ENCODE measurements around the gene TOMM5. TPM values are rescaled to one million over a fixed set of nuclear protein-coding genes. Genes with fewer than 3 reads are reported as not detected.

TOMM5 gene
- polyA plus RNA-seq, 1 donor = 135 TPM

DNA sequence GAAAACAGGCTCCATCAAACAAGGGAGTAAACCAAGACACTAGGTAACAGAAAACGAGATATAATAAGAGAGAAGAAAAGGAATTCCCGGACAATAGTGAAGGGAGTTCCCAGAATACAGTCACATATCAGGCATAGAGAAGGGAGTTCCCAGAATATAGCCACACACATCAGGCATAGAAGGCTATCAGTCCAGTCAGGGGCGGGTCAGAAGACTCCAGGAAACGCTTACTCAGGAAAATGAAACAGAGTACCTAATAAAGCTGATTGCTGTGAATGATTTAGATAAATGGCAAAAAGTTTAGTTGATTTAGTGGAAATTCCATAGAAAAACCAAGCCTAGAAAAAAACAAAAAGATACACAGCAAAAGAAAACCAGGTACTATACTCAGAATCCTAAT, 4.9 kb downstream of the TOMM5 start:
- WGBS (ENCODE audit: insufficient coverage, low lambda C conversion rate) = 60% methylated on average over 1 of the region's 4 CpGs
- DNase-seq = peak in 1 of 2 donors; percentile 39
- Histone ChIP-seq H3K27ac (ENCODE audit: low read length) (no peak overlapping the region), H3K4me1 (ENCODE audit: control insufficient read depth, insufficient read depth, low read length) (peaks cover 3% of the 10 kb centered on the region), H3K9me3 (ENCODE audit: control insufficient read depth, low read depth, low read length) (no peaks in the 10 kb centered on the region), H3K4me3 (ENCODE audit: low read length) (no peak overlapping the region), H3K27me3 (ENCODE audit: control insufficient read depth, insufficient read depth, low read length) (no peaks in the 10 kb centered on the region), H3K36me3 (ENCODE audit: control insufficient read depth, insufficient read depth, low read length) (peaks cover 44% of the 10 kb centered on the region)

DNA sequence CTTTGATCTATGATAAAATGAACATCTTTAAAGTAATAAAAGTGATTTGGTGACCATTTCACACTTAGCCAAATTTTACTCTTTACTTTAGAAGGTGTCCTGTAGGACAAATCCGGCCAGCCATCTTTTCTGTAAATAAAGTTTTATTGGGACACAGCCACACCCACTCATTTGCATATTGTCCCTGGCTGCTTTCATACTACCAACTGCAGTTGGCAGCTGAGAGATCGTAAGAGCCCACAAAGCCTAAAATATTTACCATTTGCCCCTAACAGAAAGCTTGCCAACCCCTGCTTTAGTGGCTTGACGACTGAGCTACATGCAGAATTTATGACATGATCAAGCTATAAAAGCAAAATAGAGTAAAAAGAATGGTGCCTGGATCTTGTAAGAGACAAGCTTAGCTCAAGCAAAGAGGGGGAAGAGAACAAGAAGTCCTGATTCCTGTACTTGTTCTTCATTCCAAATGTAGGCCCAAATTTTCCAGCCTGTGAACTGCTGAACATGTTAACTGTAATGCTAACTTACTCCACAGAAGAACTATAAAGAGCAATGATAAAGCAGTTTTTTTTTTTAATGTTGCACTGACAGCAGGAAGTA, 8.8 kb downstream of the TOMM5 start:
- no peaks in the 10 kb centered on the region for H3K27me3 ChIP-seq (ENCODE audit: control insufficient read depth, insufficient read depth, low read length)
- H3K27ac ChIP-seq (ENCODE audit: low read length) = no peak overlapping the region
- DNase-seq = no peak
- peaks cover 43% of the 10 kb centered on the region for H3K36me3 ChIP-seq (ENCODE audit: control insufficient read depth, insufficient read depth, low read length)
- H3K9me3 ChIP-seq (ENCODE audit: control insufficient read depth, low read depth, low read length) = no peaks in the 10 kb centered on the region
- no peak overlapping the region for H3K4me3 ChIP-seq (ENCODE audit: low read length)
- H3K4me1 ChIP-seq (ENCODE audit: control insufficient read depth, insufficient read depth, low read length) = no peaks in the 10 kb centered on the region
- 50% methylated on average over 1 of the region's 3 CpGs for WGBS (ENCODE audit: insufficient coverage, low lambda C conversion rate)

DNA sequence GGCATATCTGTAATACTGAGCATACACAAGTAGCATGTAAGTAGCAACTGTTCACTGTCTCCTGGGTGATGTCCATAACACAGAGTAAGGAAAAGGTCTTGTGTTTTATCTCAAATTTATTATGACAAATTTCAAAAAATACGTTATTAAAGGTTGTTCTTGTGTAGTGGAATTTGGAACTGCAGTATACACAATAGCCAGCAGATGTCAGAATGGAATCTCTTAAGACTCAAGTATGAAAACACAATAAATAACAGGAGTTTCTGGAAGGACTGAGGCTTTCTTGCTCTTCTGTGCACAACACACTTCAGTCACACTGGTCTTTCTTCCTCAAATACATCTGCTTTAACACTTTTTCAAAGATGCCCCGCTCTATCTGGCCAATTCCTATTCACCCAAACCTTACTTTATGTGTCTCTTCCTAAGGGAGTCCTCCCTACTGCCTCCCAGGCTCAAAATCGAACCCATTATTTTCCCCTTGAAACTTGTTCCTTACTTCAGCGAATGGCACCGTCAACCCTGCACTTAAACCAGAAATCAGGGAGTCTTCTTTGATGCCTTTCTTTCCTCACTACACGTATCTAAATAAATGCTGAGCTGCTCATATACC, 9.7 kb downstream of the TOMM5 start:
- peak; percentile 26 to 43 for DNase-seq
- no peaks in the 10 kb centered on the region for H3K27me3 ChIP-seq (ENCODE audit: control insufficient read depth, insufficient read depth, low read length)
- no peak overlapping the region for H3K27ac ChIP-seq (ENCODE audit: low read length)
- peaks cover 37% of the 10 kb centered on the region for H3K36me3 ChIP-seq (ENCODE audit: control insufficient read depth, insufficient read depth, low read length)
- H3K4me1 ChIP-seq (ENCODE audit: control insufficient read depth, insufficient read depth, low read length) = no peaks in the 10 kb centered on the region
- WGBS (ENCODE audit: insufficient coverage, low lambda C conversion rate) = 73% methylated on average over 3 of the region's 6 CpGs
- H3K4me3 ChIP-seq (ENCODE audit: low read length) = no peak overlapping the region
- H3K9me3 ChIP-seq (ENCODE audit: control insufficient read depth, low read depth, low read length) = no peaks in the 10 kb centered on the region

DNA sequence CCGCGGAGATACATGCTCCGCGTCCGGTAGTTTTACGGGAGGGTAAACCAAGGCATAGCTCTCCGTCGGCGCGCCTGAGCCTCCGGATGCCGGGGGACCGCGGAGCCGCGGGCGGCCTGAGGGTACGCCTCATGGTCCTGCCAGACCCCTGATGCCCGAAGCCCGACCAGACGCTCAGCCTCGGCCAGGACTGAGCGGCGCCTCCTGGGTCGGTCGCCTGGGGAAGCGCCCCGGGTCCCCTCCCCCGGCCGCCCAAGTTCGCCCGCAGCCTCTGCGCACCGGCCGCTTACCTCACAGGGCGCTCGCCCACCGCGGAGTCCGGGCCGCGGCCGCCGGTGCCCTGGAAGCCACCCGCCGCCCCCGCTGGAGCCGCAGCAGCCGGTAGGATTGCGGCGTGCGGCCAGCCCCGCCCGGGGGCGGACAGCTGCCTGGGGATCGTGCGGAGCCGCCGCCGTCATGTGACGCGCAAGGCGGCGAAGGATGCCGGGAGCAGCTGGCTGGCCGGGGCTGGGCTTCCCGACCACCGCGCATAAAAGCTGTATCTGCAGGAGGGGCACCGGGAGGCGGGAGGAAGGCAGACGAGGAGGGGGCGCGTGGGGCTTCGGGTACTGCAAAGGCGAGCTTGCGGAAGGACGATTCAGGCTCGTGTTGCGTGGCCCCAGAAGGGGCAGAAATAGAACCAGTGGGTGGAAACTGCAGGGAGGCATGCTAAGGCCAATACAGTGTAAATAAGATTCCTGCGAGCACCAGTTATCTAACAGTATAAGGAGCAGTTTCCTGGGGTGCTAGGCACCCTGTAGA, 16.3 kb downstream of the TOMM5 start, which contains the start of gene FBXO10:
TSS of gene FBXO10 (minus strand) at position 460 of the 801 bp plus-strand sequence. CDS start 34,612 bp downstream, outside the sequence.
- H3K36me3 ChIP-seq (ENCODE audit: control insufficient read depth, insufficient read depth, low read length) = no peaks in the 10 kb centered on the region
- peak within 1 kb of the TSS; percentile 62 for H3K27ac ChIP-seq (ENCODE audit: low read length)
- 0% methylated on average over 1 of the region's 81 CpGs for WGBS (ENCODE audit: insufficient coverage, low lambda C conversion rate)
- peak within 1 kb of the TSS; percentile 61 for H3K4me3 ChIP-seq (ENCODE audit: low read length)
- no peaks in the 10 kb centered on the region for H3K27me3 ChIP-seq (ENCODE audit: control insufficient read depth, insufficient read depth, low read length)
- H3K9me3 ChIP-seq (ENCODE audit: control insufficient read depth, low read depth, low read length) = no peaks in the 10 kb centered on the region
- peak; percentile 66 to 82 for DNase-seq
- peaks cover 11% of the 10 kb centered on the region for H3K4me1 ChIP-seq (ENCODE audit: control insufficient read depth, insufficient read depth, low read length)

DNA sequence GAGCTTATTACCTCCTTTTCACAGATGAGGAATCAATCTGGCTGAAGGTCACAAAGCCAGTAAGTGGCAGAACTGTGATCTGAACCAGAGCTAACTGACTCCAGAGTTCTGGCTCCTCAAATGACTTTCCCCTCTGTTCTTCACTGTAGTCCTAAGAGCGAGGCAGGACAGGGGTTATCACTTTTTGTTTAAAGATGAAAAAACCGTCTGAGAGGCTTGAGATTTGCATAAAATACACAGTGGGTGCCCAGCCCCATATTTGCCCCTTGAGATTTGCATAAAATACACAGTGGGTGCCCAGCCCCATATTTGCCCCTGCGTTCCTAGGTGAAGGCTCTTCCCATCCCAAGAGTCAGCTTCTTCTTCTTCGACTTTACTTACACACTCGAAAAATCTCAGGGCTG, 16.9 kb downstream of the TOMM5 start:
- DNase-seq = peak in 1 of 2 donors; percentile 29
- H3K36me3 ChIP-seq (ENCODE audit: control insufficient read depth, insufficient read depth, low read length) = no peaks in the 10 kb centered on the region
- no peaks in the 10 kb centered on the region for H3K9me3 ChIP-seq (ENCODE audit: control insufficient read depth, low read depth, low read length)
- H3K27me3 ChIP-seq (ENCODE audit: control insufficient read depth, insufficient read depth, low read length) = no peaks in the 10 kb centered on the region
- H3K27ac ChIP-seq (ENCODE audit: low read length) = peak overlapping the region; percentile 62
- H3K4me3 ChIP-seq (ENCODE audit: low read length) = peak overlapping the region; percentile 61
- no CpG with 5 or more reads among the region's 5 CpGs for whole genome bisulfite sequencing (ENCODE audit: insufficient coverage, low lambda C conversion rate)
- H3K4me1 ChIP-seq (ENCODE audit: control insufficient read depth, insufficient read depth, low read length) = peaks cover 11% of the 10 kb centered on the region

DNA sequence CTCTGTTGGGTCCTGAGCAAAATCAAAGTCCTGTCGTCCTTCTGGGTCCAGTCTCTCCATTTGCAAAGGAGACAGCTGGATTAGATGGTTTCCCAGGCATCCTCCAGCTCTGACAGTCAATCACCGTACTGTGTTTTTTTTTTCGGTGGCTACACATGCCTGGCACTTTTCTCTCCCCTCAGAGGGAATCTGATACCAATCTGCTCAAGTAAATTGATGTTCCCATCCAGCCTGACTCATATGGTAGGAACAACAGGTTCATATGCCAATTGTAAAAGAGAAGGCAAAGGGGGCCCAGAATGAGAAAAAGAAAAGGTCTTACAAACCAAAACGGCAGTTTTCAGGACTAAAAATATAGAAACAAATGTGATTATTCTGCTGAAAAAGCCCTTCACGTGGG, 17.4 kb downstream of the TOMM5 start:
- Histone ChIP-seq H3K9me3 (ENCODE audit: control insufficient read depth, low read depth, low read length) (no peaks in the 10 kb centered on the region), H3K36me3 (ENCODE audit: control insufficient read depth, insufficient read depth, low read length) (no peaks in the 10 kb centered on the region), H3K4me3 (ENCODE audit: low read length) (no peak overlapping the region), H3K27me3 (ENCODE audit: control insufficient read depth, insufficient read depth, low read length) (no peaks in the 10 kb centered on the region), H3K4me1 (ENCODE audit: control insufficient read depth, insufficient read depth, low read length) (peaks cover 11% of the 10 kb centered on the region), H3K27ac (ENCODE audit: low read length) (peak overlapping the region; percentile 62)
- no peak for DNase-seq
- no CpG with 5 or more reads among the region's 5 CpGs for WGBS (ENCODE audit: insufficient coverage, low lambda C conversion rate)

DNA sequence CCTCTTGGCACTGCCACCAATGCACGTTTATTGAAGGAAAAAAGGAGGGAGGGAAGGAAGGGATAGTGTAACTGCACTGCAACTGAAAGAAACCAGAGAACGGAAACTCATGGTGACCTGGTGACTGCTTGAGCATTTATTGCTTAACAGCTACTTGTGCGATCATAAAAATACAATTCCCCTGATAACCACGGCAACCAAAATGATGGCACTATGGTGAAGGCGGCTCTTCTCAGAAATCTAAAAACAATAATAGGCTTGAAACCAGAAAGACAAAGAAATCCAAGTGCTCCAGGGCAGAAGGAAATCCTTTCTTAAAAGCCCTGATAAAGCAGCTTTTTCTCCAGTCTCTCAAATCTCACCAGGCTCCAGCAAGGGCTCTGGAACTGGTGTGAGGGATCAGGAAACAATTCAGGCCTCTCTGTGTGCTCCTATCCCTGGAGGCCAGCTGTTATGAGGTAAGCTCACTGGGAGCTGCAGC, 18.1 kb downstream of the TOMM5 start:
- H3K27ac ChIP-seq (ENCODE audit: low read length) = peak overlapping the region; percentile 9

DNA sequence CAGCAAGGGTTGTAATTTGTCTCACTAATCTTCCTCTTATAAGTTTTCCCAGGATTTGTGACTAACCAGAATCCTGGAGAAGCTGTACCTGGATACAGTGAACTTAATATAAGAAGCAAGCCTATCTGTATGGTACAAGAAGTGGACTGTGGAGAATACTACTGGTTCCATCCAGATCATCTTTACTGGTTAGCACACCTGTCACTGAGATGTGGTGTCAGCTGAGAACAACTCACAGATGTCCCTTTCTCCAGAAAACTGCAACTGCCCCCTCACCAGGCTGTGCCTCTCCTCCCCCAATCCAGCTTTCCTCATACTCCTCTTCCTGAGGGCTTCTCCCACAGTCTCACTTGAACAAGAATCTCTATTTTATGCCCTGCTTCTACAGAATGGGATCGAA, 21.1 kb downstream of the TOMM5 start:
- Histone ChIP-seq H3K4me3 (ENCODE audit: low read length) (no peak overlapping the region), H3K36me3 (ENCODE audit: control insufficient read depth, insufficient read depth, low read length) (no peaks in the 10 kb centered on the region), H3K27ac (ENCODE audit: low read length) (no peak overlapping the region), H3K4me1 (ENCODE audit: control insufficient read depth, insufficient read depth, low read length) (peaks cover 11% of the 10 kb centered on the region), H3K9me3 (ENCODE audit: control insufficient read depth, low read depth, low read length) (no peaks in the 10 kb centered on the region), H3K27me3 (ENCODE audit: control insufficient read depth, insufficient read depth, low read length) (no peaks in the 10 kb centered on the region)
- DNase-seq = no peak
- no CpG with 5 or more reads among the region's 1 CpG for WGBS (ENCODE audit: insufficient coverage, low lambda C conversion rate)

More for the DNA sequence above, 18.1 kb downstream of the TOMM5 start:
- Histone ChIP-seq H3K36me3 (ENCODE audit: control insufficient read depth, insufficient read depth, low read length) (no peaks in the 10 kb centered on the region), H3K27me3 (ENCODE audit: control insufficient read depth, insufficient read depth, low read length) (no peaks in the 10 kb centered on the region), H3K9me3 (ENCODE audit: control insufficient read depth, low read depth, low read length) (no peaks in the 10 kb centered on the region), H3K4me3 (ENCODE audit: low read length) (no peak overlapping the region), H3K4me1 (ENCODE audit: control insufficient read depth, insufficient read depth, low read length) (peaks cover 11% of the 10 kb centered on the region)
- DNase-seq = peak; percentile 51 to 84
- 14% methylated on average over 1 of the region's 5 CpGs for WGBS (ENCODE audit: insufficient coverage, low lambda C conversion rate)

DNA sequence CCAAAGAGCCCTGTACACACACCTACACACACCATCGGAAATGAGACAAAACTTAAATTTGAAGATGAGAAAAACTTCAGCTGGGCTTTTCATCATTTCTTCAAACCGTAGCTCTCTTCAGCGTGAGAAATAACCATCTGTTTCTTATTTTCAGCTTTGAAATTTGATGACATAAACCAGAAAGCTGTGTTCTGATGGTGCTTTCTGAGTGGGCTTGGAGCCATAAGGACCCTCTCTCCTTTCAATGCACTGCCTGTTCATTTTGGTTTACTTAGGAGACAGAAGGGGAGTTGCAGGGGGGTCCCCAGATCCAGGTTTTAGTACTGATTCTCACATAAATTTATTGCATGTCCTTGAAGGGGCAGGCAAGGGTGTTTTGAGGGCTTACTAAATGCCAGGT, 25.7 kb downstream of the TOMM5 start:
- no peak overlapping the region for H3K4me3 ChIP-seq (ENCODE audit: low read length)
- no peaks in the 10 kb centered on the region for H3K27me3 ChIP-seq (ENCODE audit: control insufficient read depth, insufficient read depth, low read length)
- no peaks in the 10 kb centered on the region for H3K4me1 ChIP-seq (ENCODE audit: control insufficient read depth, insufficient read depth, low read length)
- no peaks in the 10 kb centered on the region for H3K36me3 ChIP-seq (ENCODE audit: control insufficient read depth, insufficient read depth, low read length)
- no peak overlapping the region for H3K27ac ChIP-seq (ENCODE audit: low read length)
- H3K9me3 ChIP-seq (ENCODE audit: control insufficient read depth, low read depth, low read length) = no peaks in the 10 kb centered on the region
- no peak for DNase-seq
- WGBS (ENCODE audit: insufficient coverage, low lambda C conversion rate) = 60% methylated on average over 1 of the region's 3 CpGs
